B cell (primary cell): Measurements from ENCODE around the gene CMYA5. TPM values are rescaled to one million over a fixed set of nuclear protein-coding genes. Genes with fewer than 3 reads are reported as not detected.

Experiments used
- ATAC-seq: fragments of 200-7000 bp; cut with Tn5 transposase; one replicate; pipeline ENCODE4 v1.10.0; 2021; ENCODE audit warnings: low read depth, mild to moderate bottlenecking, moderate number of reproducible peaks, moderate library complexity
- CTCF ChIA-PET: fragments of 350-600 bp; sonication (Branson Sonifier 250); formaldehyde crosslinking; loops from one replicate; lab custom pipeline; 2021; ENCODE audit warnings: antibody characterized with exemption, inconsistent platforms; lab: Charles Lee
- POLR2A ChIA-PET: fragments of 350-600 bp; sonication (Branson Sonifier 250); formaldehyde crosslinking; loops from one replicate; lab custom pipeline; 2021; ENCODE audit warnings: antibody characterized with exemption; lab: Charles Lee
- DNase-seq: peaks from one replicate; pipeline ENCODE4 v3.0.0; 2013
- H2AFZ ChIP-seq: 2 replicates; pipeline ENCODE4 v1.6.1; 2012; ENCODE audit warnings: mild to moderate bottlenecking, low read depth, low read length; ENCODE audit not compliant: insufficient read depth, poor library complexity, severe bottlenecking
- H3K27ac ChIP-seq, 2 donors: 1 replicate in 1 of 2; 2 replicates in 1 of 2; pipeline ENCODE4 v1.5.1; 2012 to 2013; ENCODE audit warnings: low read length in 2 of 2, mild to moderate bottlenecking in 2 of 2, moderate library complexity in 1 of 2
- H3K27me3 ChIP-seq, 4 experiments: fragments of 200-600 bp in 1 of 4; sonication (generic) in 1 of 4; replicated peaks in 1 of 4; 1 replicate in 2 of 4; 2 replicates in 2 of 4; pipeline versions ENCODE4 v1.6.1 to v1.7.0; 2013 to 2016; ENCODE audit warnings: low read length in 3 of 4, mild to moderate bottlenecking in 2 of 4, mixed read lengths in 1 of 4, moderate library complexity in 1 of 4; ENCODE audit not compliant: insufficient read depth in 4 of 4, control insufficient read depth in 3 of 4; ENCODE audit errors: control extremely low read depth in 1 of 4
- H3K36me3 ChIP-seq, 2 experiments: replicated peaks in 1 of 2; 1 replicate in 1 of 2; 2 replicates in 1 of 2; pipeline versions ENCODE4 v1.6.1 to v1.7.1; 2013; ENCODE audit warnings: low read length in 1 of 2; ENCODE audit not compliant: insufficient read depth in 2 of 2, control insufficient read depth in 1 of 2; ENCODE audit errors: control extremely low read depth in 1 of 2, extremely low read depth in 1 of 2
- H3K4me1 ChIP-seq, 2 donors: fragments of 200-600 bp in 1 of 2; sonication (generic) in 1 of 2; 1 replicate in 1 of 2; 2 replicates in 1 of 2; pipeline versions ENCODE4 v1.5.1 to v1.6.1; 2013 to 2017; ENCODE audit warnings: low read length in 2 of 2; ENCODE audit not compliant: control insufficient read depth in 2 of 2, insufficient read depth in 2 of 2
- H3K4me2 ChIP-seq: replicated peaks from 2 replicates; pipeline ENCODE3; 2012; ENCODE audit warnings: mild to moderate bottlenecking, low read depth, low read length; ENCODE audit not compliant: poor library complexity, severe bottlenecking
- H3K4me3 ChIP-seq, 5 experiments: fragments of 200-600 bp in 1 of 5; sonication (generic) in 1 of 5; 1 replicate in 3 of 5; 2 replicates in 2 of 5; pipeline versions ENCODE4 v1.5.1 to v1.7.0; 2011 to 2016; ENCODE audit warnings: low read length in 4 of 5, mild to moderate bottlenecking in 4 of 5, low read depth in 2 of 5, control low read depth in 1 of 5, moderate library complexity in 1 of 5; ENCODE audit not compliant: insufficient read depth in 1 of 5; ENCODE audit errors: control extremely low read depth in 1 of 5, extremely low read depth in 1 of 5
- H3K79me2 ChIP-seq: fragments of 200-600 bp; sonication (generic); one replicate; pipeline ENCODE4 v1.6.0; 2016; ENCODE audit warnings: low read length; ENCODE audit not compliant: control insufficient read depth, insufficient read depth
- H3K9ac ChIP-seq: fragments of 200-600 bp; sonication (generic); 2 replicates; pipeline ENCODE4 v1.6.1; 2017; ENCODE audit warnings: mild to moderate bottlenecking, low read length, moderate library complexity
- H3K9me3 ChIP-seq, 3 donors: one replicate each; pipeline versions ENCODE4 v1.6.1 to v1.7.1; 2013; ENCODE audit warnings: low read length in 2 of 3; ENCODE audit not compliant: control insufficient read depth in 2 of 3, insufficient read depth in 1 of 3; ENCODE audit errors: control extremely low read depth in 1 of 3
- H4K20me1 ChIP-seq: 2 replicates; pipeline ENCODE4 v1.6.0; 2012; ENCODE audit warnings: mild to moderate bottlenecking, low read length; ENCODE audit not compliant: insufficient read depth, control insufficient read depth, poor library complexity, severe bottlenecking
- H3K27ac Mint-ChIP-seq: one replicate; pipeline ENCODE4 v1.8.0; 2021; ENCODE audit warnings: mixed read lengths
- H3K27me3 Mint-ChIP-seq: one replicate; pipeline ENCODE4 v1.8.0; 2021; ENCODE audit warnings: mixed read lengths
- H3K4me1 Mint-ChIP-seq: one replicate; pipeline ENCODE4 v1.8.0; 2021; ENCODE audit warnings: mixed read lengths
- H3K4me3 Mint-ChIP-seq: one replicate; pipeline ENCODE4 v1.8.0; 2021; ENCODE audit warnings: mixed read lengths
- H3K9me3 Mint-ChIP-seq: one replicate; pipeline ENCODE4 v1.8.0; 2022; ENCODE audit warnings: mixed read lengths; ENCODE audit not compliant: insufficient read depth
- EZH2 ChIP-seq: IDR thresholded peaks from 2 replicates; pipeline ENCODE4 v1.6.1; 2012; ENCODE audit warnings: borderline replicate concordance, low read depth, mild to moderate bottlenecking, moderate library complexity, low read length; ENCODE audit not compliant: insufficient read depth, poor library complexity, severe bottlenecking
- WGBS: methylation state at CpG from one replicate; pipeline ENCODE4 v1.1.5; 2013; ENCODE audit warnings: missing lambda C conversion rate; ENCODE audit not compliant: insufficient coverage; 5-methylcytosine and 5-hydroxymethylcytosine counted together
- intact Hi-C: fragments of 100-400 bp; cut with micrococcal nuclease; formaldehyde crosslinking; loops from one replicate; pipeline ENCODE4 v1.10.0; 2022
- polyA plus RNA-seq: library from polyadenylated mRNA; depleted of rRNA; stranded (reverse); fragments of >200 nt; gene quantifications from 2 replicates; pipeline ENCODE4 v1.2.3, GENCODE V29; 2012
- total RNA-seq, 2 donors: library from RNA; stranded (reverse); fragments of 120-200 nt in 1 of 2; gene quantifications; 1 replicate in 1 of 2; 2 replicates in 1 of 2; pipeline versions ENCODE4 v1.2.3 to v1.2.4, GENCODE V29; 2013 to 2022
- TF ChIP-seq, protein P1 (sequence below): fragments of 200-600 bp; IDR thresholded peaks from one replicate; pipeline ENCODE4 v1.8.0; 2022; ENCODE audit warnings: antibody characterized with exemption, mild to moderate bottlenecking

Gene CMYA5
- total and polyA plus RNA-seq, 2 donors (not counting 1 experiment from before 2014, with no cell fraction given): 0.01 to 0.25 TPM

GRCh38 chr5:79702606-79703380, 13.2 kb downstream of the CMYA5 start:
- H3K4me3 Mint-ChIP-seq: no peak overlapping the region
- intact Hi-C loops: no loop called here

GRCh38 chr5:79703381-79703645, 13.7 kb downstream of the CMYA5 start:
- H3K79me2 ChIP-seq: no peaks in the 10 kb centered on the region
- ChIA-PET CTCF (no interaction called here), POLR2A (no interaction called here)
- H3K27me3 ChIP-seq: no peaks in the 10 kb centered on the region
- H3K4me3 ChIP-seq: no peak overlapping the region
- Mint-ChIP-seq H3K27ac (no peak overlapping the region), H3K9me3 (peaks cover 11% of the 10 kb centered on the region), H3K27me3 (no peaks in the 10 kb centered on the region), H3K4me1 (peaks cover 5% of the 10 kb centered on the region), H3K4me3 (no peak overlapping the region)
- no peak overlapping the region for H3K9ac ChIP-seq
- no peaks in the 10 kb centered on the region for H4K20me1 ChIP-seq
- H2AFZ ChIP-seq: no peak overlapping the region
- DNase-seq (no peak), ATAC-seq (no peak)
- H3K27ac ChIP-seq: no peak overlapping the region
- no peaks in the 10 kb centered on the region for H3K36me3 ChIP-seq
- H3K4me2 ChIP-seq: no peak overlapping the region
- WGBS: no CpG with 5 or more reads among the region's 1 CpG
- intact Hi-C loops: no loop called here
- no peaks in the 10 kb centered on the region for H3K4me1 ChIP-seq
- TF ChIP-seq EZH2: no peak
- TF ChIP-seq, protein P1, sequence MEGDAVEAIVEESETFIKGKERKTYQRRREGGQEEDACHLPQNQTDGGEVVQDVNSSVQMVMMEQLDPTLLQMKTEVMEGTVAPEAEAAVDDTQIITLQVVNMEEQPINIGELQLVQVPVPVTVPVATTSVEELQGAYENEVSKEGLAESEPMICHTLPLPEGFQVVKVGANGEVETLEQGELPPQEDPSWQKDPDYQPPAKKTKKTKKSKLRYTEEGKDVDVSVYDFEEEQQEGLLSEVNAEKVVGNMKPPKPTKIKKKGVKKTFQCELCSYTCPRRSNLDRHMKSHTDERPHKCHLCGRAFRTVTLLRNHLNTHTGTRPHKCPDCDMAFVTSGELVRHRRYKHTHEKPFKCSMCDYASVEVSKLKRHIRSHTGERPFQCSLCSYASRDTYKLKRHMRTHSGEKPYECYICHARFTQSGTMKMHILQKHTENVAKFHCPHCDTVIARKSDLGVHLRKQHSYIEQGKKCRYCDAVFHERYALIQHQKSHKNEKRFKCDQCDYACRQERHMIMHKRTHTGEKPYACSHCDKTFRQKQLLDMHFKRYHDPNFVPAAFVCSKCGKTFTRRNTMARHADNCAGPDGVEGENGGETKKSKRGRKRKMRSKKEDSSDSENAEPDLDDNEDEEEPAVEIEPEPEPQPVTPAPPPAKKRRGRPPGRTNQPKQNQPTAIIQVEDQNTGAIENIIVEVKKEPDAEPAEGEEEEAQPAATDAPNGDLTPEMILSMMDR: no peak
- H3K9me3 ChIP-seq: peaks cover 0 to 6% (median 0%) of the 10 kb centered on the region in 3 donors

More at GRCh38 chr5:79702606-79703380, 13.2 kb downstream of the CMYA5 start:
- Mint-ChIP-seq H3K9me3 (peaks cover 11% of the 10 kb centered on the region), H3K27ac (no peak overlapping the region), H3K27me3 (no peaks in the 10 kb centered on the region), H3K4me1 (peaks cover 4% of the 10 kb centered on the region)
- Histone ChIP-seq H2AFZ (no peak overlapping the region), H3K9ac (no peak overlapping the region), H3K36me3 (no peaks in the 10 kb centered on the region), H3K4me3 (no peak overlapping the region), H3K9me3 (peaks cover 0 to 6% (median 0%) of the 10 kb centered on the region in 3 donors), H4K20me1 (no peaks in the 10 kb centered on the region), H3K27ac (no peak overlapping the region), H3K4me2 (no peak overlapping the region), H3K27me3 (no peaks in the 10 kb centered on the region), H3K79me2 (no peaks in the 10 kb centered on the region), H3K4me1 (no peaks in the 10 kb centered on the region)
- 40% methylated on average over 1 of the region's 3 CpGs for WGBS
- ATAC-seq (no peak), DNase-seq (no peak)
- ChIA-PET CTCF (no interaction called here), POLR2A (no interaction called here)
- TF ChIP-seq, protein P1: peak; percentile 35
- no peak for TF ChIP-seq EZH2
